Upper lobe of left lung (tissue), 6 donors: ENCODE data around the gene TMEM135. TPM values are rescaled to one million over a fixed set of nuclear protein-coding genes. Genes with fewer than 3 reads are reported as not detected.

Experiments used
- ATAC-seq, 2 donors: fragments of 200-7000 bp; cut with Tn5 transposase; one replicate each; pipeline ENCODE4 v1.9.1; 2022; ENCODE audit warnings: mild to moderate bottlenecking in 2 of 2, moderate library complexity in 2 of 2; ENCODE audit not compliant: low FRiP score in 2 of 2
- DNase-seq, 2 donors: peaks; one replicate each; pipeline ENCODE4 v3.0.0-alpha.2; 2019 to 2020
- H3K27ac ChIP-seq, 4 donors: fragments of 200-600 bp; sonication (generic); one replicate each; pipeline ENCODE4 v1.5.1; 2016 to 2019
- H3K27me3 ChIP-seq, 4 donors: fragments of 200-600 bp; sonication (generic); one replicate each; pipeline ENCODE4 v1.5.1; 2017 to 2019
- H3K36me3 ChIP-seq, 4 donors: fragments of 200-600 bp; sonication (generic); one replicate each; pipeline ENCODE4 v1.5.1; 2016 to 2019
- H3K4me1 ChIP-seq, 4 donors: fragments of 200-600 bp; sonication (generic); one replicate each; pipeline ENCODE4 v1.5.1; 2018 to 2019
- H3K4me3 ChIP-seq, 4 donors: fragments of 200-600 bp; sonication (generic); one replicate each; pipeline ENCODE4 v1.5.1; 2017 to 2019; ENCODE audit warnings: mild to moderate bottlenecking in 2 of 4, moderate library complexity in 1 of 4
- H3K9me3 ChIP-seq, 4 donors: fragments of 200-600 bp; sonication (generic); one replicate each; pipeline ENCODE4 v1.5.1; 2018 to 2019
- CTCF ChIP-seq, 6 experiments: fragments of 450-650 bp in 4 of 6; fragments of 200-600 bp in 2 of 6; sonication (generic) in 2 of 6; IDR thresholded peaks; one replicate each; pipeline ENCODE4 v1.5.1; 2016 to 2019; ENCODE audit warnings: antibody characterized with exemption in 6 of 6
- EP300 ChIP-seq, 4 donors: sonication (generic); formaldehyde crosslinking; IDR thresholded peaks; one replicate each; pipeline ENCODE4 v1.5.1; 2017; ENCODE audit warnings: antibody characterized with exemption in 4 of 4, control low read depth in 2 of 4
- POLR2A ChIP-seq, 4 donors: fragments of 450-650 bp; IDR thresholded peaks; one replicate each; pipeline ENCODE4 v1.5.1; 2016 to 2017; ENCODE audit warnings: antibody characterized with exemption in 4 of 4, mild to moderate bottlenecking in 2 of 4
- POLR2AphosphoS5 ChIP-seq, 2 donors: sonication (generic); formaldehyde crosslinking; IDR thresholded peaks; one replicate each; pipeline ENCODE4 v1.5.1; 2017; ENCODE audit warnings: antibody characterized with exemption in 2 of 2
- WGBS, 2 donors: methylation state at CpG; one replicate each; pipeline ENCODE4 v1.1.5; 2017 to 2018; 5-methylcytosine and 5-hydroxymethylcytosine counted together
- total RNA-seq, 6 donors: library from RNA; depleted of rRNA in 4 of 6; stranded (reverse); fragments of >200 nt in 4 of 6; gene quantifications; one replicate each; pipeline versions ENCODE4 v1.1.0 to v1.2.1, GENCODE V29; 2016 to 2021
- donor health status: DM: no; HTN: no; CAD: no; lungs with moderate emphysema.
- donor health status: DM: no; HTN: yes; CAD: no; lungs with severe emphysema.

TMEM135 gene
- total RNA-seq, 6 donors from 2014 or later: 12.6 to 33.5 (median 19.1) TPM

- DNase-seq: peak; percentile 77 to 86
- ATAC-seq: peak; percentile 89 to 97
- no peaks in the 10 kb centered on the region for H3K36me3 ChIP-seq
- 21 to 50% methylated on average over 11 to 22 of the region's 26 CpGs for WGBS, 2 donors
- no peak overlapping the region for H3K4me3 ChIP-seq
- no peaks in the 10 kb centered on the region for H3K27me3 ChIP-seq
- no peak overlapping the region for H3K27ac ChIP-seq
- no peaks in the 10 kb centered on the region for H3K9me3 ChIP-seq
- peak; percentile 97 to 100 (median 99) for TF ChIP-seq CTCF (IDR thresholded peaks at IDR 0.05)
- TF ChIP-seq POLR2AphosphoS5 (IDR thresholded peaks at IDR 0.05): no peak
- peaks cover 0 to 14% (median 8%) of the 10 kb centered on the region in 4 donors for H3K4me1 ChIP-seq
These were observed 315.3 kb downstream of the TMEM135 start for GRCh38 chr11:87352759-87353707.

GRCh38 chr11:87353771-87354345 is 316.1 kb downstream of the TMEM135 start:
- ATAC-seq (no peak), DNase-seq (no peak)
- no peaks in the 10 kb centered on the region for H3K27me3 ChIP-seq
- H3K4me1 ChIP-seq: peaks cover 0 to 14% (median 8%) of the 10 kb centered on the region in 4 donors
- TF ChIP-seq CTCF (IDR thresholded peaks at IDR 0.05) (no peak), POLR2AphosphoS5 (IDR thresholded peaks at IDR 0.05) (no peak), POLR2A (IDR thresholded peaks at IDR 0.05) (no peak), EP300 (IDR thresholded peaks at IDR 0.05) (no peak)
- H3K4me3 ChIP-seq: no peak overlapping the region
- H3K36me3 ChIP-seq: no peaks in the 10 kb centered on the region
- H3K9me3 ChIP-seq: no peaks in the 10 kb centered on the region
- 71 to 87% methylated on average over 2 of the region's 2 CpGs for WGBS, 2 donors
- H3K27ac ChIP-seq: no peak overlapping the region

GRCh38 chr11:87355596-87355995 is 317.9 kb downstream of the TMEM135 start:
- TF ChIP-seq CTCF (IDR thresholded peaks at IDR 0.05): no peak
- TF ChIP-seq EP300 (IDR thresholded peaks at IDR 0.05): no peak
- no peak for TF ChIP-seq POLR2A (IDR thresholded peaks at IDR 0.05)
- no peak for TF ChIP-seq POLR2AphosphoS5 (IDR thresholded peaks at IDR 0.05)
- H3K9me3 ChIP-seq: no peaks in the 10 kb centered on the region
- H3K27me3 ChIP-seq: no peaks in the 10 kb centered on the region
- H3K36me3 ChIP-seq: no peaks in the 10 kb centered on the region
- H3K4me3 ChIP-seq: no peak overlapping the region
- H3K4me1 ChIP-seq: peaks cover 0 to 14% (median 8%) of the 10 kb centered on the region in 4 donors
- whole genome bisulfite sequencing, 2 donors: 68 to 75% methylated on average over 1 of the region's 1 CpG
- no peak for ATAC-seq
- no peak overlapping the region for H3K27ac ChIP-seq
- no peak for DNase-seq

GRCh38 chr11:87356428-87356827 is 318.7 kb downstream of the TMEM135 start:
- no peak overlapping the region for H3K27ac ChIP-seq
- H3K4me3 ChIP-seq: no peak overlapping the region
- peaks cover 0 to 14% (median 8%) of the 10 kb centered on the region in 4 donors for H3K4me1 ChIP-seq
- H3K36me3 ChIP-seq: no peaks in the 10 kb centered on the region
- DNase-seq: no peak
- no peaks in the 10 kb centered on the region for H3K9me3 ChIP-seq
- TF ChIP-seq POLR2A (IDR thresholded peaks at IDR 0.05) (no peak), EP300 (IDR thresholded peaks at IDR 0.05) (no peak), CTCF (IDR thresholded peaks at IDR 0.05) (no peak), POLR2AphosphoS5 (IDR thresholded peaks at IDR 0.05) (no peak)
- 80 to 91% methylated on average over 2 to 4 of the region's 4 CpGs for WGBS, 2 donors
- ATAC-seq: no peak
- no peaks in the 10 kb centered on the region for H3K27me3 ChIP-seq
